ENCODE results near the gene AKT1S1. TPM values are rescaled to one million over a fixed set of nuclear protein-coding genes. Genes with fewer than 3 reads are reported as not detected.
A peak's percentile ranks its signal among the peaks of the same experiment; 100 is the strongest.

Gene AKT1S1
- total RNA-seq, 1 donor from 2014 or later: 29.4 TPM

DNA sequence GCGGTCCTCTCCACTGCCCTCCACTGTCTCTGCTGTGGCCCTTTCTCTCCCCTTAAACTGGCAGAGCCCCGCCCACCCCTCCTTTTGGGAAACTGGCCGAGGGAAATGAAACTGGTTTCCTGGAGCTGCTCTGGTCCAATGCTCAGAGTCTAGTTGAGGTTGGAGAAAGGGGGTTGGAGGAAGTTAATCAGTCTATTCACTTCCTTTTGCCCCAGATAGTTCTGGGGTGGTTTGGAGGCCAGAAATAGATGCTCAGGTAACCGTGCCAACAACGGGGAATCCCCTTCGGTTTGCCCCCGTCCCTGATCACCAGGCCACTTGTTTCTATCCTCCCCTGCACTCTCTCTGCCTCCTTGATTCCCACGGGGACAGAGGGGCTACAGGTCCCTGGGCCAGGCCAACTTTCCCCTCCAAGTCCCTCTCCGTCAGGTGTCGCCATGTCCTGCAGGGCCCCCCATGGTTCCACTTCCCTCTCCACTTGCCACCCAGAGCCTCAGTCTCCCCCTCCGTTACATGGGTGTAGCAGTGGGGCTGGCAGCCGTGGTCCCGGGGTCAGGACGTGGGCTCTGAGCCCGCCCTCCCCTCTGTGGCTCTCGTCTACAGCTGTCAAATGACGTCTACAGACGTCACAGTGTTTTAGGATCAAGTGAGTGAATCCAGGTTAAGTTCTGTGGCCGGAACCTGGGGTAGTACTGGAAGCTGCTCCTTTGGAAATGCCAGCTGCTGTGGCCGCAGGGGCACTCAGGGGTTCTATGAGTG, 19.9 kb upstream of the AKT1S1 start, which contains the start of gene IL4I1:
IL4I1 (minus strand) TSS at position 25 of the 759 bp plus-strand sequence. CDS start 727 bp downstream, outside the sequence.
- Histone ChIP-seq H3K36me3 (no peaks in the 10 kb centered on the region), H3K4me1 (peaks cover 20% of the 10 kb centered on the region), H3K4me3 (no peak within 1 kb of the TSS), H3K27me3 (no peaks in the 10 kb centered on the region), H3K9me3 (no peaks in the 10 kb centered on the region), H3K27ac (peak within 1 kb of the TSS; percentile 36)
- TF ChIP-seq CTCF (IDR thresholded peaks at IDR 0.05): no peak
- ATAC-seq (peak; percentile 71), DNase-seq (peak; percentile 73)
- intact Hi-C loops (cut with DNase I): no loop called here

GRCh38 chr19:49895566-49896297, 18.6 kb upstream of the AKT1S1 start:
- Histone ChIP-seq H3K4me1 (peaks cover 20% of the 10 kb centered on the region), H3K36me3 (no peaks in the 10 kb centered on the region), H3K27me3 (no peaks in the 10 kb centered on the region), H3K27ac (no peak overlapping the region), H3K9me3 (no peaks in the 10 kb centered on the region), H3K4me3 (no peak overlapping the region)
- intact Hi-C loops (cut with DNase I): no loop called here
- no peak for TF ChIP-seq CTCF (IDR thresholded peaks at IDR 0.05)
- DNase-seq (no peak), ATAC-seq (no peak)

- H3K27ac ChIP-seq: no peak overlapping the region
- TF ChIP-seq CTCF (IDR thresholded peaks at IDR 0.05): no peak
- ATAC-seq: no peak
- H3K4me3 ChIP-seq: no peak overlapping the region
- DNase-seq: no peak
- no peaks in the 10 kb centered on the region for H3K36me3 ChIP-seq
- intact Hi-C loops (cut with DNase I): no loop called here
- no peaks in the 10 kb centered on the region for H3K27me3 ChIP-seq
- no peaks in the 10 kb centered on the region for H3K9me3 ChIP-seq
- H3K4me1 ChIP-seq: peaks cover 25% of the 10 kb centered on the region
Observed at GRCh38 chr19:49894879-49895565, 17.9 kb upstream of the AKT1S1 start.

DNA sequence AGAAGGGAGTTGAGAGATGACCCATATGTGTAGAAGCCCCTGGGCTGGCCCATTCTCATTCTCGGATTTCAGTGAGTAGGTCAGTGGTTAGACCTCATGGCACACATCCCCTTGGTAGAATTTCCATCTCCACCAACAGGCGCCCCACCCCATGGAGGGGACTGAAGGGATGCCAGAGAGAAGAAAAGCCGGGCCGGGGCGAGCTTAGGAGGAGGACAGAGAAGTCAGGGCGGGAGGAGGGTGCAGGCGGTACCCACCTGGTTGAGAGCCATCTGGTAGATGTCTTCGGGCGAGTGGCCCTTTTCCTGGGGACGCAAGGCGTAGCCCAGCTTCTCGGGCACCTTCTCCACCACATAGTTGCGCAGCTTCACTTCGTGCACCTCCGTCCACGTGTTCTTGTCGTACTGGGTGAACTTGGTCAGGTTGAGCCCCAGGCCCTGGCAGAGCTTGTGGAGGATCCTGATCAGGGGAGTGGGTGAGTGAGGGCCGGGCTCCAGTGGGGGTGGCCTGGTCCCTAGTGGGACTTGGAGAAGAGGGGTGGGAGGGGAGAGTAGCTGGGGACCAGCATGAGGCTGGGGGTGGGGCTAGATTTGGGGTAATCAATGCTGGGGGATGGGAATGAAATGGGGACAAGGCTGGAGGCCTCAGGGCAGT, 17.0 kb upstream of the AKT1S1 start:
- DNase-seq: no peak
- no peak overlapping the region for H3K4me3 ChIP-seq
- H3K36me3 ChIP-seq: no peaks in the 10 kb centered on the region
- peaks cover 27% of the 10 kb centered on the region for H3K4me1 ChIP-seq
- intact Hi-C loops (cut with DNase I): no loop called here
- H3K27me3 ChIP-seq: no peaks in the 10 kb centered on the region
- TF ChIP-seq CTCF (IDR thresholded peaks at IDR 0.05): no peak
- H3K9me3 ChIP-seq: no peaks in the 10 kb centered on the region
- H3K27ac ChIP-seq: no peak overlapping the region
- ATAC-seq: no peak

DNA sequence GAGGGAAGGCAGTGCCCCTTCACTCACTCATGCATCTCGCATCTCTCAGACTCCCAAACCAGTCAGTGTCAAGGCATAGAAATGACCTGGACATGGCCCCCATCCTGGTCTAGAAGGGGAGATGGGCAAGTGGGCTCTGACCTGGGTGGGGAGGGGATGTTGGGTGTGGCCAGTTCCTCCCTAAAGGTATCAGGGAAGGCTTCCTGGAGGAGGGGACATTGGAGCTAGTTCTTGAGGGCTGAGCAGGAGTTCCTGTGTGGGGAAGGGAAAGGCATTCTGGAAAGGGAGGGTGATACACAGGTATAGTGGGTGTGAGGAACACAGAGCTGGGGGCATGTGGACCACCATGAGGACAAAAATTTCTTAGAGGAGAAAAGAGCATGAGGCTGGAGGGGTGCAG, 15.6 kb upstream of the AKT1S1 start:
- Histone ChIP-seq H3K9me3 (no peaks in the 10 kb centered on the region), H3K27me3 (no peaks in the 10 kb centered on the region), H3K36me3 (no peaks in the 10 kb centered on the region), H3K4me1 (peaks cover 22% of the 10 kb centered on the region), H3K4me3 (no peak overlapping the region), H3K27ac (no peak overlapping the region)
- DNase-seq: no peak
- intact Hi-C loops (cut with DNase I): no loop called here
- ATAC-seq: no peak
- TF ChIP-seq CTCF (IDR thresholded peaks at IDR 0.05): no peak
